Neural cell (in vitro differentiated cells): ENCODE data around the gene CYP19A1. TPM values are rescaled to one million over a fixed set of nuclear protein-coding genes. Genes with fewer than 3 reads are reported as not detected.

Experiments
- H2AFZ ChIP-seq: fragments of 200-600, 300-800 bp; sonication (generic), shearing (Covaris generic); 2 replicates; pipeline ENCODE4 v1.6.0; 2014; ENCODE audit warnings: low read depth, mild to moderate bottlenecking, antibody characterized with exemption, low read length, moderate library complexity
- H3F3A ChIP-seq: fragments of 200-600 bp; shearing (Covaris generic); 2 replicates; pipeline ENCODE4 v1.6.1; 2016; ENCODE audit warnings: mild to moderate bottlenecking, moderate library complexity, mixed read lengths, antibody characterized with exemption, low read length; ENCODE audit not compliant: insufficient read depth, poor library complexity, severe bottlenecking
- H3K27ac ChIP-seq: fragments of 200-600, 300-800 bp; sonication (generic), shearing (Covaris generic); 2 replicates; pipeline ENCODE4 v1.5.1; 2014; ENCODE audit warnings: mild to moderate bottlenecking, low read length, moderate library complexity
- H3K27me3 ChIP-seq: fragments of 300-800, 200-600 bp; sonication (generic), shearing (Covaris generic); 2 replicates; pipeline ENCODE4 v1.6.0; 2014; ENCODE audit warnings: mild to moderate bottlenecking, low read depth, low read length, moderate library complexity; ENCODE audit not compliant: insufficient read depth
- H3K36me3 ChIP-seq: fragments of 300-800, 200-600 bp; sonication (generic), shearing (Covaris generic); 2 replicates; pipeline ENCODE4 v1.5.1; 2014; ENCODE audit warnings: mild to moderate bottlenecking, antibody characterized with exemption, low read length, moderate library complexity; ENCODE audit not compliant: insufficient read depth
- H3K4me2 ChIP-seq: fragments of 300-800, 200-600 bp; sonication (generic), shearing (Covaris generic); 2 replicates; pipeline ENCODE4 v1.6.0; 2014; ENCODE audit warnings: mild to moderate bottlenecking, low read length
- H3K4me3 ChIP-seq: fragments of 300-800, 200-600 bp; sonication (generic), shearing (Covaris generic); 2 replicates; pipeline ENCODE4 v1.5.1; 2014; ENCODE audit warnings: mild to moderate bottlenecking, low read length, moderate library complexity
- H3K79me2 ChIP-seq: fragments of 200-600 bp; shearing (Covaris generic); replicated peaks from 2 replicates; pipeline ENCODE4 v1.6.0; 2014; ENCODE audit warnings: mild to moderate bottlenecking, low read length, moderate library complexity; ENCODE audit not compliant: insufficient read depth
- H3K9ac ChIP-seq: fragments of 300-800, 200-600 bp; sonication (generic), shearing (Covaris generic); 2 replicates; pipeline ENCODE4 v1.6.1; 2016; ENCODE audit warnings: mild to moderate bottlenecking, low read length, mixed read lengths
- H3K9me2 ChIP-seq: fragments of 200-600 bp; shearing (Covaris generic); 2 replicates; pipeline ENCODE4 v1.6.1; 2016; ENCODE audit warnings: mild to moderate bottlenecking, low read length, mixed read lengths; ENCODE audit not compliant: insufficient read depth
- H3K9me3 ChIP-seq: fragments of 200-600, 300-800 bp; sonication (generic), shearing (Covaris generic); 2 replicates; pipeline ENCODE4 v1.6.1; 2016; ENCODE audit warnings: mild to moderate bottlenecking, mixed run types, low read length, moderate library complexity, mixed read lengths
- H4K20me1 ChIP-seq: fragments of 200-600 bp; shearing (Covaris generic); 2 replicates; pipeline ENCODE4 v1.6.1; 2016; ENCODE audit warnings: mild to moderate bottlenecking, mixed run types; ENCODE audit not compliant: insufficient read depth
- CTCF ChIP-seq: fragments of 450-650 bp; IDR thresholded peaks from 2 replicates; pipeline ENCODE4 v1.5.1; 2014; ENCODE audit warnings: antibody characterized with exemption, mild to moderate bottlenecking, moderate library complexity; ENCODE audit not compliant: poor library complexity, severe bottlenecking
- EP300 ChIP-seq: fragments of 450-650 bp; conservative IDR thresholded peaks from 2 replicates; pipeline ENCODE4 v1.6.1; 2014; ENCODE audit warnings: antibody characterized with exemption, mild to moderate bottlenecking, moderate library complexity; ENCODE audit not compliant: poor library complexity, severe bottlenecking
- EZH2 ChIP-seq: fragments of 200-600, 300-800 bp; shearing (Covaris generic), sonication (generic); IDR thresholded peaks from 2 replicates; pipeline ENCODE4 v1.6.1; 2014; ENCODE audit warnings: antibody characterized with exemption, low read length, borderline replicate concordance, mild to moderate bottlenecking; ENCODE audit not compliant: insufficient read depth, poor library complexity, severe bottlenecking
- MXI1 ChIP-seq: fragments of 450-650 bp; conservative IDR thresholded peaks from 2 replicates; pipeline ENCODE4 v1.6.1; 2014; ENCODE audit warnings: antibody characterized with exemption, mild to moderate bottlenecking; ENCODE audit not compliant: poor library complexity, severe bottlenecking
- POLR2AphosphoS5 ChIP-seq: IDR thresholded peaks from 2 replicates; pipeline ENCODE4 v1.6.1; 2012
- RAD21 ChIP-seq: fragments of 450-650 bp; conservative IDR thresholded peaks from 2 replicates; pipeline ENCODE4 v1.6.1; 2014; ENCODE audit warnings: antibody characterized with exemption, mild to moderate bottlenecking, moderate library complexity
- REST ChIP-seq: IDR thresholded peaks from 2 replicates; pipeline ENCODE4 v1.6.1; 2012; ENCODE audit warnings: borderline replicate concordance
- SMC3 ChIP-seq: fragments of 450-650 bp; conservative IDR thresholded peaks from 2 replicates; pipeline ENCODE4 v1.6.1; 2014; ENCODE audit warnings: antibody characterized with exemption, mild to moderate bottlenecking, moderate library complexity; ENCODE audit not compliant: poor library complexity
- TAF1 ChIP-seq: IDR thresholded peaks from 2 replicates; pipeline ENCODE4 v1.6.1; 2012; ENCODE audit warnings: low read depth
- polyA plus RNA-seq: library from polyadenylated mRNA; depleted of rRNA; stranded (reverse); fragments of >200 nt; gene quantifications from 2 replicates; pipeline ENCODE4 v1.2.3, GENCODE V29; 2014

CYP19A1 gene
- polyA plus RNA-seq, 1 donor from 2014 or later: not detected

- Histone ChIP-seq H3K9ac (no peak overlapping the region), H3K27me3 (no peaks in the 10 kb centered on the region), H3K9me3 (no peaks in the 10 kb centered on the region), H4K20me1 (no peaks in the 10 kb centered on the region), H3K36me3 (no peaks in the 10 kb centered on the region), H3F3A (no peaks in the 10 kb centered on the region), H3K79me2 (no peaks in the 10 kb centered on the region), H3K9me2 (no peaks in the 10 kb centered on the region), H2AFZ (no peak overlapping the region), H3K27ac (no peak overlapping the region), H3K4me3 (no peak overlapping the region), H3K4me2 (no peak overlapping the region)
- TF ChIP-seq EP300: no peak
These were observed 51.6 kb downstream of the CYP19A1 start for GRCh38 chr15:51286816-51287215.

- no peak overlapping the region for H3K9ac ChIP-seq
- no peak overlapping the region for H3K27ac ChIP-seq
- TF ChIP-seq TAF1 (no peak), SMC3 (no peak), MXI1 (no peak), POLR2AphosphoS5 (no peak), RAD21 (no peak), EZH2 (no peak), CTCF (no peak), EP300 (no peak), REST (no peak)
- H3K4me2 ChIP-seq: no peak overlapping the region
- no peaks in the 10 kb centered on the region for H3F3A ChIP-seq
- no peaks in the 10 kb centered on the region for H3K27me3 ChIP-seq
- H3K36me3 ChIP-seq: no peaks in the 10 kb centered on the region
- no peak overlapping the region for H3K4me3 ChIP-seq
- H4K20me1 ChIP-seq: no peaks in the 10 kb centered on the region
- H3K79me2 ChIP-seq: no peaks in the 10 kb centered on the region
- H3K9me3 ChIP-seq: no peaks in the 10 kb centered on the region
- no peak overlapping the region for H2AFZ ChIP-seq
- no peaks in the 10 kb centered on the region for H3K9me2 ChIP-seq
These were observed 53.0 kb downstream of the CYP19A1 start for GRCh38 chr15:51285399-51285798.

GRCh38 chr15:51284871-51285270, 53.5 kb downstream of the CYP19A1 start:
- Histone ChIP-seq H3K9me2 (no peaks in the 10 kb centered on the region), H4K20me1 (no peaks in the 10 kb centered on the region), H3F3A (no peaks in the 10 kb centered on the region), H3K27me3 (no peaks in the 10 kb centered on the region), H3K4me3 (no peak overlapping the region), H3K9me3 (no peaks in the 10 kb centered on the region), H3K4me2 (no peak overlapping the region), H3K27ac (no peak overlapping the region), H3K36me3 (no peaks in the 10 kb centered on the region), H2AFZ (no peak overlapping the region), H3K9ac (no peak overlapping the region), H3K79me2 (no peaks in the 10 kb centered on the region)
- TF ChIP-seq EZH2: no peak
- TF ChIP-seq TAF1: no peak
- no peak for TF ChIP-seq EP300
- no peak for TF ChIP-seq SMC3
- no peak for TF ChIP-seq REST
- TF ChIP-seq POLR2AphosphoS5: no peak
- no peak for TF ChIP-seq MXI1
- no peak for TF ChIP-seq RAD21
